H9 (cell line): ENCODE measurements around the gene PARD3. TPM values are rescaled to one million over a fixed set of nuclear protein-coding genes. Genes with fewer than 3 reads are reported as not detected.

Source experiments
- DNase-seq: peaks from one replicate; pipeline ENCODE4 v3.0.0-alpha.2; 2017
- H2AFZ ChIP-seq: one replicate; pipeline ENCODE4 v1.6.1; 2013; ENCODE audit warnings: mild to moderate bottlenecking, low read length, control low read depth, moderate library complexity
- H2AK5ac ChIP-seq: 2 replicates; pipeline ENCODE4 v1.6.1; 2013; ENCODE audit warnings: low read length, control low read depth, mixed read lengths; ENCODE audit not compliant: insufficient read length
- H2BK120ac ChIP-seq: one replicate; pipeline ENCODE4 v1.6.1; 2013; ENCODE audit warnings: low read depth, mild to moderate bottlenecking, low read length, control low read depth, inconsistent platforms; ENCODE audit not compliant: poor library complexity, severe bottlenecking
- H2BK12ac ChIP-seq: 2 replicates; pipeline ENCODE4 v1.6.1; 2013; ENCODE audit warnings: low read length, control low read depth, mixed read lengths, low read depth; ENCODE audit not compliant: insufficient read length
- H2BK15ac ChIP-seq: 2 replicates; pipeline ENCODE4 v1.6.1; 2013; ENCODE audit warnings: low read depth, low read length, control low read depth
- H2BK20ac ChIP-seq: one replicate; pipeline ENCODE4 v1.6.1; 2013; ENCODE audit warnings: low read depth, mild to moderate bottlenecking, low read length, control low read depth, inconsistent platforms; ENCODE audit not compliant: poor library complexity, severe bottlenecking
- H2BK5ac ChIP-seq: 2 replicates; pipeline ENCODE4 v1.6.1; 2013; ENCODE audit warnings: low read length, control low read depth, mixed read lengths; ENCODE audit not compliant: insufficient read length
- H3K14ac ChIP-seq: 2 replicates; pipeline ENCODE4 v1.6.1; 2013; ENCODE audit warnings: low read length, control low read depth; ENCODE audit not compliant: insufficient read depth
- H3K18ac ChIP-seq: 2 replicates; pipeline ENCODE4 v1.6.1; 2013; ENCODE audit warnings: low read depth, mild to moderate bottlenecking, mixed read lengths, low read length, control low read depth; ENCODE audit not compliant: insufficient read length
- H3K23ac ChIP-seq: 2 replicates; pipeline ENCODE4 v1.6.1; 2013; ENCODE audit warnings: low read length, control low read depth, mixed read lengths, low read depth; ENCODE audit not compliant: insufficient read length
- H3K23me2 ChIP-seq: 2 replicates; pipeline ENCODE4 v1.6.1; 2013; ENCODE audit warnings: low read depth, mild to moderate bottlenecking, mixed read lengths, low read length, control low read depth; ENCODE audit not compliant: insufficient read length, poor library complexity, severe bottlenecking
- H3K27ac ChIP-seq: 2 replicates; pipeline ENCODE4 v1.5.1; 2013; ENCODE audit warnings: low read length, control low read depth, mixed read lengths, low read depth; ENCODE audit not compliant: insufficient read length
- H3K27me3 ChIP-seq: 2 replicates; pipeline ENCODE4 v1.6.1; 2013; ENCODE audit warnings: low read length, control low read depth, inconsistent platforms; ENCODE audit not compliant: insufficient read depth
- H3K4ac ChIP-seq: 2 replicates; pipeline ENCODE4 v1.6.1; 2013; ENCODE audit warnings: low read depth, mild to moderate bottlenecking, control low read depth, inconsistent platforms, low read length, moderate library complexity
- H3K4me1 ChIP-seq: 2 replicates; pipeline ENCODE4 v1.6.1; 2013; ENCODE audit warnings: low read length, control low read depth, inconsistent platforms; ENCODE audit not compliant: insufficient read depth
- H3K4me2 ChIP-seq: 2 replicates; pipeline ENCODE4 v1.6.1; 2013; ENCODE audit warnings: low read length, control low read depth, mixed read lengths; ENCODE audit not compliant: insufficient read length, insufficient read depth
- H3K56ac ChIP-seq: 2 replicates; pipeline ENCODE4 v1.6.1; 2013; ENCODE audit warnings: low read depth, mild to moderate bottlenecking, mixed read lengths, low read length, control low read depth; ENCODE audit not compliant: insufficient read length
- H3K79me1 ChIP-seq: 2 replicates; pipeline ENCODE4 v1.6.1; 2013; ENCODE audit warnings: low read depth, mild to moderate bottlenecking, moderate library complexity, low read length, control low read depth, inconsistent platforms; ENCODE audit not compliant: insufficient read depth, poor library complexity, severe bottlenecking
- H3K79me2 ChIP-seq: 2 replicates; pipeline ENCODE4 v1.6.1; 2013; ENCODE audit warnings: low read length, control low read depth, inconsistent platforms; ENCODE audit not compliant: insufficient read depth
- H3K9ac ChIP-seq: 2 replicates; pipeline ENCODE4 v1.6.1; 2013; ENCODE audit warnings: low read length, control low read depth, mixed read lengths; ENCODE audit not compliant: insufficient read length; ENCODE audit errors: extremely low read depth
- H3K9me3 ChIP-seq: one replicate; pipeline ENCODE4 v1.6.1; 2013; ENCODE audit warnings: low read depth, low read length, inconsistent platforms; ENCODE audit not compliant: control insufficient read depth
- H3T11ph ChIP-seq: one replicate; pipeline ENCODE4 v1.6.1; 2013; ENCODE audit warnings: mild to moderate bottlenecking, low read length, control low read depth, inconsistent platforms
- H4K20me1 ChIP-seq: one replicate; pipeline ENCODE4 v1.6.1; 2013; ENCODE audit not compliant: control insufficient read depth, insufficient read length, insufficient read depth
- H4K5ac ChIP-seq: 2 replicates; pipeline ENCODE4 v1.6.1; 2013; ENCODE audit warnings: low read depth, mild to moderate bottlenecking, mixed read lengths, low read length, control low read depth; ENCODE audit not compliant: insufficient read length
- H4K8ac ChIP-seq: replicated peaks from 2 replicates; pipeline ENCODE4 v1.6.1; 2013; ENCODE audit warnings: low read length, control low read depth, mixed read lengths, low read depth; ENCODE audit not compliant: insufficient read length
- H4K91ac ChIP-seq: 2 replicates; pipeline ENCODE4 v1.6.1; 2013; ENCODE audit warnings: low read depth, mild to moderate bottlenecking, moderate library complexity, mixed read lengths, low read length, control low read depth; ENCODE audit not compliant: insufficient read length
- H3K27ac Mint-ChIP-seq, 3 experiments: 2 replicates in 2 of 3; 3 replicates in 1 of 3; pipeline ENCODE4 v1.8.0; 2020 to 2021; ENCODE audit warnings: mixed read lengths in 3 of 3, mild to moderate bottlenecking in 1 of 3, moderate library complexity in 1 of 3
- H3K27me3 Mint-ChIP-seq: 2 replicates; pipeline ENCODE4 v1.8.0; 2021; ENCODE audit warnings: low read depth, mild to moderate bottlenecking, moderate library complexity, mixed read lengths
- H3K36me3 Mint-ChIP-seq, 3 experiments: 2 replicates in 2 of 3; 3 replicates in 1 of 3; pipeline ENCODE4 v1.8.0; 2020 to 2021; ENCODE audit warnings: low read depth in 3 of 3, mixed read lengths in 3 of 3; ENCODE audit not compliant: insufficient read depth in 1 of 3
- H3K4me1 Mint-ChIP-seq, 2 experiments: 2 replicates each; pipeline ENCODE4 v1.8.0; 2020; ENCODE audit warnings: mixed read lengths in 2 of 2
- H3K4me3 Mint-ChIP-seq, 2 experiments: 2 replicates in 1 of 2; 3 replicates in 1 of 2; pipeline ENCODE4 v1.8.0; 2020 to 2021; ENCODE audit warnings: mild to moderate bottlenecking in 2 of 2, mixed read lengths in 2 of 2, moderate library complexity in 1 of 2
- H3K9me3 Mint-ChIP-seq, 2 experiments: 2 replicates in 1 of 2; 3 replicates in 1 of 2; pipeline ENCODE4 v1.8.0; 2020; ENCODE audit warnings: mild to moderate bottlenecking in 2 of 2, mixed read lengths in 2 of 2, moderate library complexity in 1 of 2
- CTCF ChIP-seq: fragments of 200-600 bp; sonication (generic); conservative IDR thresholded peaks from 3 replicates; pipeline ENCODE4 v1.8.0; 2021; ENCODE audit warnings: antibody characterized with exemption, mild to moderate bottlenecking
- WGBS: extraction: QIAGEN DNeasy Blood & Tissue Kit; methylation state at CpG from one replicate; pipeline ENCODE4 v1.1.7; 2013; ENCODE audit warnings: missing lambda C conversion rate, low lambda C conversion rate, mixed read lengths; ENCODE audit not compliant: insufficient read length; ENCODE audit errors: extremely low coverage; 5-methylcytosine and 5-hydroxymethylcytosine counted together
- total RNA-seq: library from RNA; stranded (reverse); gene quantifications from 2 replicates; pipeline ENCODE4 v1.2.1, GENCODE V29; 2021

PARD3 gene
- total RNA-seq, 1 experiment from 2014 or later: 44.7 TPM

- no peak overlapping the region for H3K23ac ChIP-seq
- no CpG with 5 or more reads among the region's 7 CpGs for WGBS
- H3K14ac ChIP-seq: no peak overlapping the region
- no peaks in the 10 kb centered on the region for H3K9me3 ChIP-seq
- H4K91ac ChIP-seq: no peak overlapping the region
- H3K27me3 ChIP-seq: no peaks in the 10 kb centered on the region
- no peak overlapping the region for H3K4me3 Mint-ChIP-seq
- no peak overlapping the region for H2BK12ac ChIP-seq
- H2BK20ac ChIP-seq: no peak overlapping the region
- H3K27me3 Mint-ChIP-seq: no peaks in the 10 kb centered on the region
- no peak overlapping the region for H3K27ac ChIP-seq
- H3K4me1 ChIP-seq: no peaks in the 10 kb centered on the region; the same call in 1 of the 2 replicates
- no peak for DNase-seq
- no peak overlapping the region for H2BK5ac ChIP-seq
- no peak overlapping the region for H3K18ac ChIP-seq
- H3K4ac ChIP-seq: no peak overlapping the region
- no peak overlapping the region for H2BK120ac ChIP-seq
- no peak overlapping the region for H4K8ac ChIP-seq
- H2AFZ ChIP-seq: no peak overlapping the region
- no peaks in the 10 kb centered on the region for H4K20me1 ChIP-seq
- H3T11ph ChIP-seq: no peak overlapping the region
- no peaks in the 10 kb centered on the region for H3K23me2 ChIP-seq
- H3K56ac ChIP-seq: no peak overlapping the region
- no peaks in the 10 kb centered on the region for H3K9me3 Mint-ChIP-seq
- no peak for TF ChIP-seq CTCF
- H3K4me1 Mint-ChIP-seq: peaks cover 16 to 23% of the 10 kb centered on the region in 2 experiments
- H3K9ac ChIP-seq: no peak overlapping the region
- no peak overlapping the region for H2AK5ac ChIP-seq
- no peaks in the 10 kb centered on the region for H3K79me2 ChIP-seq
- H2BK15ac ChIP-seq: no peak overlapping the region
- no peak overlapping the region for H3K4me2 ChIP-seq
- H3K27ac Mint-ChIP-seq: no peak overlapping the region
- H4K5ac ChIP-seq: no peak overlapping the region
- H3K36me3 Mint-ChIP-seq: no peaks in the 10 kb centered on the region
- H3K79me1 ChIP-seq: no peaks in the 10 kb centered on the region
Measured at GRCh38 chr10:34235164-34235832, 579.8 kb downstream of the PARD3 start.
